GM12873 (cell line): Measurements from ENCODE around the gene SIRT5.
A peak's percentile ranks its signal among the peaks of the same experiment; 100 is the strongest.

ENCODE experiments used
- CTCF ChIP-seq: IDR thresholded peaks from 2 replicates; pipeline ENCODE4 v1.5.1; 2012; ENCODE audit warnings: low read depth, mild to moderate bottlenecking, moderate library complexity, low read length, control low read depth; ENCODE audit not compliant: insufficient read depth; ENCODE audit errors: missing control alignments

Gene SIRT5

GRCh38 chr6:13614926-13615791, 40.8 kb downstream of the SIRT5 start, which contains the start of gene NOL7:
TSS of gene NOL7 (plus strand) at chr6:13615335. CDS start at chr6:13615359, 24 bp downstream.
- peak; percentile 97 for TF ChIP-seq CTCF

GRCh38 chr6:13615792-13616120, 41.4 kb downstream of the SIRT5 start:
- no peak for TF ChIP-seq CTCF

DNA sequence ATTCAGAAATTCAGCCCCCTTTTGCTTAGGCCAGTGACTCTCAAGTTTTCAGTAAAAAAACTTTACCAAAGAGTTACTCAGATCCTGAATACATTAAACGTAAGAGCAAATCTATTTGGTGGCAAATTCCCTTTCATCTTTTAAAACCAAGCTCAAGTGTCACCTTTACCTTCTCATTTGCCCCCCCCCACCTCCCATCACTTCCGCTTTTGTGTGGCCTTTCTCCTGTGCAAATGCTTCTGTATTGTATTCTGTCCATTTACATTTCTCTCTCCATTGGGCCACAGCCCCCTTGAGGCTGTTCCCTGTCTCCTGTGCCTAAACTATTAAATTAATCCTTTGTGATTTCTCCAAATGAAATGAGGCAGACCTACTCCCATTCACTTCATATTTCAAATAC, 42.7 kb downstream of the SIRT5 start:
- no peak for TF ChIP-seq CTCF

DNA sequence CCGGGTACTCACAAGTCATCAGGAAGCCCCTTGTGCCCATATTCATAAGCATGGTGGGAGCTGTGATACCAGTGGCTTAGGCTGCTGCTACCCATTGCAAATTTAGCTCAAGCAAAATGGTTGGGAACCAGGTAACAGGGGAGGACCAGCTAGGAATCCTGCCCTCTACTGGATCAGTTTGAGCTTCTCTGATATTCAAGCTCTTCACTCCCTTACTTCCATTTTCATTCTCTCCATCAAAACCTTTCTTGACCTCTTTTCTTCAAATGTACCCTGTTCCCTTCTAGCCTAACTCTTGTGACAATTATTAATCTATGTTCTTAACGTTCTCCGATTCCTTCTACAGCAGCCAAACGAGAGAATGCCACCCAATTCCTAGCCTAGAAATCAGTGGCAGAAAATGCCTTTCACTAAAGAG, 50.5 kb downstream of the SIRT5 start:
- peak; percentile 74 for TF ChIP-seq CTCF

DNA sequence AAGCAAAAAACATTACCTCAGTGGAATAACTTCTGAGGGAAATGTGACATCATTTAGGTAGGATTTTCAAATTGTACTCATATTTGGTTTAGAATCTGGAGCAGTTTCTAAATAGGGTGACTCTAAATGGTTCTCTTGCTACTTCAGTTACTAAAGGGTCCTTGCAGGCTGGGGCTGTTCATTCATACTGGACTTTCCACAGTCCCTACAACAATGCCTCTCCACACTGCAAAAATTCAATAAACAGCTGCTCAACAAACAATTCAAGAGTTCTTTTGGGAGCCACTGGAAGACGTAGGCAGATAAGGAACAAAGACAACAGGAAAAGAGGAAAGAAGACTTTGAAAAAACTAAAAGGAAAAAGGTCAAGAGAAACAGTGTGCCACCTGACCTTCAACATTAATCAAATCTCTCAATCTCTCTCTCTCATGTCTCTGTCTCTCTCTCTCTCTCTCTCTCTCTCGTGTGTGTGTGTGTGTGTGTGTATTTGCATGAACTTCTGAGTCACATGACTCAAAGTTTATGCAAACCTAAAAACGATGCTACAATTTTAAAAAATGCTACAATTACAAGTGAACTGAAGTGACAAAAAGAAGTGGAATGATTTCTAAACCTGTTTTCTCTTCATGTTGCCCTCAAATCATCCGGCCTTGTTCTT, 55.2 kb downstream of the SIRT5 start:
- TF ChIP-seq CTCF: no peak

GRCh38 chr6:13630499-13630898, 56.1 kb downstream of the SIRT5 start:
- no peak for TF ChIP-seq CTCF

- no peak for TF ChIP-seq CTCF
Observed at GRCh38 chr6:13633343-13633742, 58.9 kb downstream of the SIRT5 start.
